ENCODE data around the gene CSNK1G2.
A peak's percentile ranks its signal among the peaks of the same experiment; 100 is the strongest.

CSNK1G2 gene

DNA sequence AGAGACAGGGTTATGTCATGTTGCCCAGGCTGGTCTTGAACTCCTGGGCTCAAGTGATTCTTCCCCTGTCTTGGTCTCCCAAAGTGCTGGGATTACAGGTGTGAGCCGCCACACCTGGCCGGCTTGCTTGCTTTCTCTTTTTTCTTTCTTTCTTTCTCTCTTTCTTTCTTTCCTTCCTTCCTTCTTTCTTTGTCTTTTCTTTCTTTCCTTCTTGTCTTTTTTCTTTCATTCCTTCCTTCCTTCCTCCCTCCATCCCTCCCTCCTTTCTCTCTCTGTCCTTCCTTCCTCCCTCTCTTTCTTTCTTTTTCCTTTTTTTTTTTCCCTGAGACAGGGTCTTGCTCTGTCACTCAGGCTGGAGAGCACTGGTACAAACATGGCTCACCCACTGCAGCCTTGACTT is 81.3 kb downstream of the CSNK1G2 start:
- DNase-seq, result no peak

DNA sequence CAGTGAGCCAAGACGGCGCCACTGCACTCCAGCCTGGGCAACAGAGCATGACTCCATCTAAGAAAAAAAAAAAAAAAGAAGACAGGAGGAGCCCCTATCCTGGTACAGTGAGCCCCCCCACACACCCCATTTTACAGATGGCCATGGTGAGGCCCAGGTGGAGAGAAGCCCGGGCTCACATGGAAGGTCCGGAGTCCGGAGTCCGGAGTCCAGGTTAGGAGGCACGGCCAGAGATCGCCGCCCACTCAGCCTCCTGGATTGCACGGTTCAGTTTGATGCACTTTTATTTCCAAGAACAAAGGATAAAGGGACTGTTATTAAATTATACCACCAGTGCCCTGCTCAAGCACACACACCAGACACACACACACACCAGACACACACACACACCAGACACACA is 85.8 kb downstream of the CSNK1G2 start:
- no peak for DNase-seq

DNA sequence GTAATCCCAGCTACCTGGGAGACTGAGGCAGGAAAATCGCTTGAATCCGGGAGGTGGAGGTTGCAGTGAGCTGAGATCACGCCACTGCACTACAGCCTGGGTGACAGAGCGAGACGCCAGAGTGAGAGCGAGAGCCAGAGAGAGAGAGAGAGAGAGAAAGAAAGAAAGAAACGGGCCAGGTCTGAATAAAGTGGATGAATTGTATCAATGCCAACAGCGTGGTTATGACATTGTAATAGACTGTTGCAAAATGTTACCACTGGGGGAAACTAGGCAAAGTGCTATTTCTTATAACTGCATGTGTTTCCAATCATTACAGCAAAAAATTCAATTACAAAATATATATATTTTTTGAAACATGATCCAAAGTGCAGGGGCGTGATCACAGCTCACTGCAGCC is 86.4 kb downstream of the CSNK1G2 start:
- DNase-seq, result peak; percentile 21 to 61
